Measurements from ENCODE around the gene C16orf54.
"Not testable (repeated sequence)": the region's sequence is repeated elsewhere in the genome, so short reads cannot be mapped to it uniquely, and the experiment has no call there.

C16orf54 gene

DNA sequence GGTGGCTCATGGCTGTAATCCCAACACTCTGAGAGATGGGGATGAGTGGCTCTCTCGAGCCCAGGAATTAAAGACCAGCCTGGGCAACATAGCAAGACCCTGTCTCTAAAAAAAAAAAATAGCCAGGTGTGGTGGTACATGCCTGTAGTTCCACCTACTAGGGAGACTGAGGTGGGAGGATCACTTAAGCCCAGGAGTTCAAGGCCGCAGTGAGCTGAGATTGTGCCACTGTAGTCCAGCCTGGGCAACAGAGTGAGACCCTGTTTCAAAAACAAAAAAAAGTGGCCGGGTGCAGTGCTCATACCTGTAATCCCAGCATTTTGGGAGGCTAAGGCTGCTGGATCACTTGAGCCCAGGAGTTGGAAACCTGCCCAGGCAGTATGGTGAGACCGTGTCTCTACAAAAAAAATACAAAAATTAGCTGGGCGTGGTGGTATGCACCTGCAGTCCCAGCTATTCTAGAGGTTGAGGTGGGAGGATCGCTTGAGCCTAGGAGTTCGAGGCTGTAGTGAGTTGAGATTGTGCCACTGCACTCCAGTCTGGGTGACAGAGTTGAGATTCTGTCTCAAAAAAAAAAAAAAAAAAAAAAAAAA, 3.0 kb downstream of the C16orf54 start:
- in situ Hi-C loops (cut with HindIII; ENCODE audit: low sequenced_read_pairs), result no loop called here

DNA sequence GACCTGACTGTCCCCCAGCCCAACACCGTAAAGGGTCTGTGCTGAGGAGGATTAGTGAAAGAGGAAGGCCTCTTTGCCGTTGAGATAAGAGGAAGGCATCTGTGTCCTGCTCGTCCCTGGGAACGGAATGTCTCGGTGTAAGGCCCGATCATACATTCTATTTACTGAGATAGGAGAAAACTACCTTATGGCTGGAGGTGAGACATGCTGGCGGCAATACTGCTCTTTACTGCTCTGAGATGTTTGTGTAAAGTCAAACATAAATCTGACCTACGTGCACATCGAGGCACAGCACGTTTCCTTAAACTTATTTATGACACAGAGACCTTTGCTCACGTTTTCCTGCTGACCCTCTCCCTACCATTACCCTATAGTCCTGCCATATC, 5.2 kb downstream of the C16orf54 start:
- in situ Hi-C loops (cut with HindIII; ENCODE audit: low sequenced_read_pairs), result not testable (repeated sequence)

DNA sequence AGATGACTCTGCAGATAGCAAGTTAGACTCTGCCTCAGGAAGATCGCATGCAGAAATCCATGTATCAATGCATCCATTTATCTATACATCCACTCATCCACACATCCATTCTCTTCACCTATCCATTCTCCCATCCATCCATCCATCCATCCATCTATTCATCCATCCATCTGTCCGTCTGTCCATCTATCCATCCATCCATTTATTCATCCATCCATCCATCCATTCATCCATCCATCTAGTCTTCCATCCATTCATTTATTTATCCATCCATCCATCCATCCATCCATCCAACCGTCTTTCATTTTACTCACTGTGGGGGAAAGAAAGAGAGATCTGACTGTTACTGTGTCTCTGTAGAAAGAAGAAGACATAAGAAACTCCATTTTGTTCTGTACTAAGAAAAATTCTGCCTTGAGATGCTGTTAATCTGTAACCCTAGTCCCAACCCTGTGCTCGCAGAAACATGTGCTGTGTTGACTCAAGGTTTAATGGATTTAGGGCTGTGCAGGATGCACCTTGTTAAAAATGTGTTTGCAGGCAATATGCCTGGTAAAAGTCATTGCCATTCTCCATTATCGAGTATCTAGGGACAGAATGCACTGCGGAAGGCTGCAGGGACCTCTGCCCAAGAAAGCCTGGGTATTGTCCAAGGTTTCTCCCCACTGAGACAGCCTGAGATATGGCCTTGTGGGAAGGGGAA, 5.7 kb downstream of the C16orf54 start:
- in situ Hi-C loops (cut with HindIII; ENCODE audit: low sequenced_read_pairs), result not testable (repeated sequence)

GRCh38 chr16:29738514-29738913, 7.3 kb downstream of the C16orf54 start:
- in situ Hi-C loops (cut with HindIII; ENCODE audit: low sequenced_read_pairs), result no loop called here

- in situ Hi-C loops (cut with HindIII; ENCODE audit: low sequenced_read_pairs), result no loop called here
Observed at GRCh38 chr16:29737713-29738112, 8.1 kb downstream of the C16orf54 start.

GRCh38 chr16:29736764-29737163, 9.0 kb downstream of the C16orf54 start:
- in situ Hi-C loops (cut with HindIII; ENCODE audit: low sequenced_read_pairs), result no loop called here

DNA sequence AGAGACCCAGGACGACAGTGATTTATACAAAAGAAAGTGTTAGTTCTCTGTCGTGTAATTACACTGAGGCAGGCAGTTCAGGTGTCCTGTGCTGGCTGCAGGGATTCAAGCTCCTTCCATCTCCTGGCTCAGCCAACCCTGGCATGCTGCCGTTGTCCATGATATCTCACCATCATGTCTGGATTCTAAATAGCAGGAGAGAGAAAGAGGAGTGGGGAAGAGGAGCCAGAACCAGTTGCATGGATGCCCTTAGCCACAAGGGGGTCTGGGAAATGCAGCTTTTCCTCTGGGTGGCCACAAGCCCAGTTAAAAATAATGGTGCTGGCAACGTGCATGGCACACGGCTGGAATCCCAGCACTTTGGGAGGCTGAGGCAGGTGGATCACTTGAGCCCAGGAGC, 9.7 kb downstream of the C16orf54 start:
- in situ Hi-C loops (cut with HindIII; ENCODE audit: low sequenced_read_pairs), result no loop called here

DNA sequence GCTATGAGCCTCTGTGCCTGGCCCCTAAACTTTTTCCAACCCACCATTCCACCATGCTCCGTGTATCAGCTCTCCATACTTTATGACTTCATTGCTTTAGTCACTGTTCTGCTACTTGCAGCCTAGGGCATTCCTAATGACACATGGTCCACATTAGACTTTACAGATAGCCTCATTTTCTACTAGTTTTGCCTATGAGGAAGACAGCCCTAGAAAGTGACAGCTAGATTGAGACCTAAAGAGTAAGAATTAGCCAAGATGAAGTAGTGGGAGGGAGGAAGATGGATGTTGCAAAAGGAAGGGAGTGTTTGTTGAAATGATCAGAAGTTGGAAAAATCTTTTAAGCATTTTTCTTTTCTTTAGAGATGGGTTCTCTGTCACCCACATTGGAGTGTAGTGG, 11.0 kb downstream of the C16orf54 start:
- in situ Hi-C loops (cut with HindIII; ENCODE audit: low sequenced_read_pairs), result no loop called here

- in situ Hi-C loops (cut with HindIII; ENCODE audit: low sequenced_read_pairs), result not testable (repeated sequence)
Observed at GRCh38 chr16:29731768-29732601, 13.8 kb downstream of the C16orf54 start.

DNA sequence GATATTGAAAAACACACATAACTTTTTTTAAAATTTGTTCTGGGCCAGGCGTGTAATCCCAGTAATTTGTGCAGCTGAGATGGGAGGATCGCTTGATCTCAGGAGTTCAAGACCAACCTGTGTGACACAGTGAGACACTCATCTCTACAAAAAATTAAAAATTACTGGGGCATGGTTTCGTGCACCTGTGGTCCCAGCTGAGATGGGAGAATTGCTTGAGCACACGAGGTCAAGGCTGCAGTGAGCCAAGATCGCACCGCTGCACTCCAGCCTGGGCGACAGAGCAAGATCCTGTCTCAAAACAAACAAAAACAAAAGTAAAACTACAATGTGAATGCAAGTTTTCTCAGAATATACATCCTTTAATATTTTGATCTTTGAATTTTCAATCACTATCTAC, 15.1 kb downstream of the C16orf54 start:
- in situ Hi-C loops (cut with HindIII; ENCODE audit: low sequenced_read_pairs), result no loop called here

DNA sequence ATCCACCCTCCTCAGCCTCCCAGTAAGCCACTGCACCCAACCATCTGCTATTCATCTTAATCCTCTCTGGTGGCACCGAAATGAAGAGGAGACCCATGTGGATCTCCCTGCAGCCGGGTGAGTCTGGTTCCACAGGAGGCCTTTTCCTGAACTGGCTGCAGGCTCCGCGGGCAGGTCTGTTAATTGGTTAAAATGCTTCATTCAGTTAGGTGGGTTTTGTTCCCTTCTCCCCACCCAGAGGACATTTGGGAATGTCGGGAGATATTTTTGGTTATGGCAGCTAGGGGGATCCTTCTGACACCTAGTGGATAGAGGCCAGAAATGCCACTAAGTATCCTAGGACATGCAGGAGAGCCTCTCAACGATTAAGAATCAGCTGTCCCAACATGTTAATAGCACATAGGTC, 16.7 kb downstream of the C16orf54 start:
- in situ Hi-C loops (cut with HindIII; ENCODE audit: low sequenced_read_pairs), result no loop called here

DNA sequence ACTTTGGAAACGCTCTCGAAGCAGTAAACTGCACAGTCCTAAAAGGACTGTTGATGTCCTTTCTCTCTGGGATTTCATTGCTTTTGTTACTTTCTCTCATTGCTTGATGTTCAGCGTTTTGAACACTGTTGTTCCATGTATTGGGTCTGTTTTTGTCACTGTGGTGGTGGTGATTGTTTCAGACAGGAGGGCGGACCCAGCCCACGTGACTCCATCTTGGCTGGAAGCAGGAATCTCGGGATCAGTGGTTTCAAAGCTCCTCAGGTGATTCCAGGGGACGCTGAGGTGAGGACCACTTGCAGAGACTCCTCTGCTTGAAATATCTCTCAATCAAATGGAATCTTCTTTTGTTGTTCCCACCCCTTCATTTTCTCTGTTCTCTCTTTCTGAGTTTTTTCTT, 18.3 kb downstream of the C16orf54 start:
- in situ Hi-C loops (cut with HindIII; ENCODE audit: low sequenced_read_pairs), result no loop called here

DNA sequence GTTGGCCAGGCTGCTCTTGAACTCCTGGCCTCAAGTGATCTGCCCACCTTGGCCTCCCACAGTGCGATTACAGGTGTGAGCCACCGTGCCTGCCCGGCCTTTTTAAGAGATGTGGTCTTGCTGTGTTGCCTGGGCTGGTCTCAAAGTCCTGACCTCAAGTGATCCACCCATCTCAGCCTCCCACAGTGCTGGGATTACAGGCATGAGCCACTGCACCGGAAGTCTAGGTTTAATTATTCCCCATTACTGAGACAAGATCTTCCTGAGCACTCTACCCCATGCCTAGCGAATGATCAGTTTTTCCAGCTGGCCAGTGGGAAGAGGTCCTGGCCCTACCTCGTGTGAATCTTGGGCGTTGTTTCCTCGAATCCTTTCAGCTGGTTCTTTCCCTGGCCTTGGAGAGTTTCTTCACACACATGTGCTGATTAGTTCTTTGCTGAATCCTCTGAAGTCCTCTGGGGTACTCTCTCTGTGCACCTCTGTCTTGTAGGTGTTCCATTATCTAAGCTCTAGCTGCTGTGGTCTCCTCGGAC, 18.9 kb downstream of the C16orf54 start:
- in situ Hi-C loops (cut with HindIII; ENCODE audit: low sequenced_read_pairs), result no loop called here

DNA sequence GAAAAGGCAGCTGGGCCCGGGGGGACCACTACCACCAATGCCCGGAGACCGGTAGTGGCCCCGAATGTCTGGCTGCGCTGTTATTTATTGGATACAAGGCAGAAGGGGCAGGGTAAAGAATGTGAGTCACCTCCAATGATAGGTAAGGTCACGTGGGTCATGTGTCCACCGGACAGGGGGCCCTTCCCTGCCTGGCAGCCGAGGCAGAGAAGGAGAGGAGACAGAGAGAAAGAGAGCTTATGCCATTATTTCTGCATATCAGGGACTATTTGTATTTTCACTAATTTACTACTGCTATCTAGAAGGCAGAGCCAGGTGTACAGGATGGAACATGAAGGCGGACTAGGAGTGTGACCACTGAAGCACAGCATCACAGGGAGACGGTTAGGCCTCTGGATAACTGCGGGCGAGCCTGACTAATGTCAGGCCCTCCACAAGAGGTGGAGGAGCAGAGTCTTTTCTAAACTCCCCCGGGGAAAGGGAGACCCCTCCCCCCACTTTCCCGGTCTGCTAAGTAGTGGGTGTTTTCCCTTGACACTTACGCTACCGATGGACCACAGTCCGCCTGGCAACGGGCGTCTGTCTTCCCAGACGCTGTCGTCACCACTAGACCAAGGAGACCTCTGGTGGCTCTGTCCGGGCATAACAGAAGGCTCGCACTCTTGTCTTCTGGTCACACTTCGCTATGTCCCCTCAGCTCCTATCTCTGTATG, 24.5 kb downstream of the C16orf54 start:
- in situ Hi-C loops (cut with HindIII; ENCODE audit: low sequenced_read_pairs), result not testable (repeated sequence)

DNA sequence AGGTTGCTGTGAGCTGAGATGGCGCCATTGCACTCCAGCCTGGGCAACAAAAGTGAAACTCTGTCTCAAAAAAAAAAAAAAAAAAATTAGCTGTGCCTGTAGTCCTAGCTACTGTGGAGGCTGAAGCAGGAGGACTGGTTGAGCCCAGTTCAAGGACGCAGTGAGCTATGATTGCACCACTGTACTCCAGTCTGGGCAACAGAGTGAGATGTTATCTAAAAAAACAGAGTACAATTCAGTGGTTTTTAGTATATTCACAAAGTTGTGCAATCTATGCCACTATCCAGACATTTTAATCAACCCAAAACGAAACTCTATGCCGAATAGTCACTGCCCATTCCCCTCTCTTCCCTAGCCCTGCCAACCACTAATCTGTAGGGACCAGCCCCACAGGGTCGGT, 25.1 kb downstream of the C16orf54 start:
- in situ Hi-C loops (cut with HindIII; ENCODE audit: low sequenced_read_pairs), result no loop called here

DNA sequence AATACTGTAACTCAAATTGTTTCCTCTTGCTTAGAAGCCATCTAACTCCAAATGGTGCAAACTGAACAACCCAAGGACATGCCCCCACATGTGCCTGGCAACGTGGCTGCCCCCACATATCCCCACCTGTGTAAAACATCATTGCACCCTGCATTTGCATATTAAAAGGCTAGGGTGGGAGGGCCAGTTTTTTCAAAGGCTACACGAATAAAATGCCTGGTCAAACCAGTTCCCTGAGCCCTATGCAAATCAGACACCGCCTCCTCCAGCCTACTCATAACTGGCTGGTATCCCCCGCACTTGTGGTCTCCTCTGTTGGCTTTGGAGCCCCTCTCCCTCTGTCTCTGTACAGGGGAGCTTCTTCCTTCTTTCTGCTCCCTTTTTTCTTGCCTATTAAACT, 26.7 kb downstream of the C16orf54 start:
- in situ Hi-C loops (cut with HindIII; ENCODE audit: low sequenced_read_pairs), result no loop called here

DNA sequence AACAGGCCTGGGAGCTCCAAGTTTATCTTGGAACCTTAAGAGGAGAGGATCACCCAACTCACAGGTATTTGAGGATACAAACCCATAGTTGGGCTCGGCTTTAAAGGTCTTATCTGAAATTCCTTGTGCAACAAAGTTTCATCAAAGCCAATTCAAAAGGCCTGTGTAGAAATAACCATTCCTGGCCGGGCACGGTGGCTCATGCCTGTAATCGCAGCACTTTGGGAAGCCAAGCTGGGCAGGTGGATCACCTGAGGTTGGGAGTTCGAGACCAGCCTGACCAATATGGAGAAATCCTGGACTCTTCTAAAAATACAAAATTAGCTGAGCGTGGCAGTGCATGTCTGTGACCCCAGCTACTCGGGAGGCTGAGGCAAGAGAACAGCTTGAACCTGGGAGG, 28.7 kb downstream of the C16orf54 start:
- in situ Hi-C loops (cut with HindIII; ENCODE audit: low sequenced_read_pairs), result no loop called here

- in situ Hi-C loops (cut with HindIII; ENCODE audit: low sequenced_read_pairs), result no loop called here
Observed at GRCh38 chr16:29714972-29715371, 30.8 kb downstream of the C16orf54 start.

GRCh38 chr16:29714396-29714795, 31.4 kb downstream of the C16orf54 start:
- in situ Hi-C loops (cut with HindIII; ENCODE audit: low sequenced_read_pairs), result no loop called here

DNA sequence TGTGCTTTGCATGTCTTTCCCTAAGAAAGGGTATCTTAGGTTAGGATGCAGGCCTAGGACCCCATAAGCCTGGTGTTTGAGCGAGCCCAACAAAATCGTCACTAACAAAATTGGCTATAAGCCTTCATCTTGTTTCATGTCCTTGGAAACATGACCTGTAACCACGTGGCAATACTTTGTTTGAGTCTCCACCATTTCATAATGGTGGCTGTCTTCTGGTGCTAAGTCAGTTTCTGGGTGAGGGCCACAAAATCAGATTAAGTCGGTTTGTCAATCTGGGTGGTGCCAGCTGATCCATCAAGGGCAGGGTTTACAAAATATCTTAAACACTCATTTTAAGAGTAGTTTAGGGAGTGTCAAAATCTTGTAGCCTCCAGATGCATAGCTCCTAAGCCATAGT, 33.0 kb downstream of the C16orf54 start:
- in situ Hi-C loops (cut with HindIII; ENCODE audit: low sequenced_read_pairs), result no loop called here
